ENCODE results near the gene RPS15. TPM values are rescaled to one million over a fixed set of nuclear protein-coding genes. Genes with fewer than 3 reads are reported as not detected.
"Not testable (repeated sequence)": the region's sequence is repeated elsewhere in the genome, so short reads cannot be mapped to it uniquely, and the experiment has no call there.

RPS15 gene
- total RNA-seq, 1 donor from 2014 or later = 1,455 TPM

DNA sequence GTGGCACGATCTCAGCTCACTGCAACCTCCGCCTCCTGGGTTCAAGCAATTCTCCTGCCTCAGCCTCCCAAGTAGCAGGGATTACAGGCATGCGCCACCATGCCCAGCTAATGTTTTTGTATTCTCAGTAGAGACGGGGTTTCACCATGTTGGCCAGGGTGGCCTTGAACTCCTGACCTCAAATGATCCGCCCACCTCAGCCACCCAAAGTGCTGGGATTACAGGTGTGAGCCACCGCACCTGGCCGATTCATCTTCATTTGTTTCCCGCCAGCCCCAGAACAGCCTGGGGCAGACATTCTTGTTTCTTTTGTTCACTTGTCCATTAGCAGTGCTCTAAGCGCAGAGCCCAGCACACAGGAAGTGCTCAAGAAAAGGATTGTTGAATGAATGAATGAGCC lies 38.9 kb downstream of the RPS15 start:
- H3K27me3 Mint-ChIP-seq (ENCODE audit: insufficient read depth); H3K9me3 Mint-ChIP-seq; H3K27ac Mint-ChIP-seq; intact Hi-C loops (cut with micrococcal nuclease); H3K36me3 Mint-ChIP-seq (ENCODE audit: low read depth); DNase-seq (ENCODE audit: low spot score): not testable (repeated sequence)
- Mint-ChIP-seq H3K4me3 (peak overlapping the region; percentile 59), H3K4me1 (ENCODE audit: low read depth) (peaks cover 12% of the 10 kb centered on the region)

DNA sequence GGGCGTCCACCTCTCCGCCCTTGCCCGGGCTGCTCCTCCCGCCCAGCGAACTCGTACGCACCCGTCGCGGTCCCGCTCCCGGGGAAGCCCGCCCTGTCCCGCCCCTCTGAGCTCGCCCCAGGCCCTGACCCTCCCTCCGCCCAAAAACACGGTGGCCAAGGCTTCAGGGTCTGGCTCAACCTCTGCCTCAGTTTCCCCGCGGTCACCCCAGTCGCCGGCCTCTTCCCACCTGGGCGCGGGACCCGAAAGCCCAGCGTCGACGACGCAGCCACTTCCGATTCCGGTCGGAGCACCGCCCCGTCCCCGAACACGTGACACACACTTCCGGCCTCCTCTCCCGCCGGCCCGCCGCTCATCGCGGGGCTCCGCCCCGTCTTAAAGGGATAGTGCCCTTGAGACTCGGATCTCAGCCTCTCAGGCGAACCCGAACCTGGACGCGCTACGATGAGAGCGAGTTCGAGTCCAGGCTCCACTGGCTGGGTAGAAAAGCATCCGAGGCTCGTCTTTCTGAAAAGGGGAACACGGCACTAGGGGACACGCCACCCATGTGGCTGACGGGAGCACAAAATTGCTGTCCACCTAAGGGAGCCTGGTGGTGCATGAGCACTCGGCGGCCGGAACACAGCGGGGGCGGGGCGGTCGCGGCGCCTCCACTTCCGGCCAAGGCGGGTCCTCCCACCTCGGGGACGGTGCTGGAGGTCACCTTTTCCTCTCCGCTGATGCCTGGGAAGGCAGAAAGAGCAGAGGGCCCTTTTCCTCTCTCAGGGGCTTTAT lies 40.9 kb downstream of the RPS15 start, which contains the start of gene C19orf25:
C19orf25 (minus strand) TSS at position 282 of the 774 bp plus-strand sequence. CDS start 312 bp downstream, outside the sequence.
- Mint-ChIP-seq H3K27ac (peak within 1 kb of the TSS; percentile 97), H3K36me3 (ENCODE audit: low read depth) (peaks cover 4% of the 10 kb centered on the region), H3K4me1 (ENCODE audit: low read depth) (peaks cover 12% of the 10 kb centered on the region), H3K9me3 (no peaks in the 10 kb centered on the region), H3K4me3 (peak within 1 kb of the TSS; percentile 96), H3K27me3 (ENCODE audit: insufficient read depth) (no peaks in the 10 kb centered on the region)
- DNase-seq (ENCODE audit: low spot score) = peak; percentile 92
- intact Hi-C loops (cut with micrococcal nuclease) = loop anchor here (1.0 to 2.0 kb wide), 6 partner anchors 8 to 96 kb away; partner anchors contain the start of genes ADAMTSL5, NDUFS7, PCSK4 and RPS15

DNA sequence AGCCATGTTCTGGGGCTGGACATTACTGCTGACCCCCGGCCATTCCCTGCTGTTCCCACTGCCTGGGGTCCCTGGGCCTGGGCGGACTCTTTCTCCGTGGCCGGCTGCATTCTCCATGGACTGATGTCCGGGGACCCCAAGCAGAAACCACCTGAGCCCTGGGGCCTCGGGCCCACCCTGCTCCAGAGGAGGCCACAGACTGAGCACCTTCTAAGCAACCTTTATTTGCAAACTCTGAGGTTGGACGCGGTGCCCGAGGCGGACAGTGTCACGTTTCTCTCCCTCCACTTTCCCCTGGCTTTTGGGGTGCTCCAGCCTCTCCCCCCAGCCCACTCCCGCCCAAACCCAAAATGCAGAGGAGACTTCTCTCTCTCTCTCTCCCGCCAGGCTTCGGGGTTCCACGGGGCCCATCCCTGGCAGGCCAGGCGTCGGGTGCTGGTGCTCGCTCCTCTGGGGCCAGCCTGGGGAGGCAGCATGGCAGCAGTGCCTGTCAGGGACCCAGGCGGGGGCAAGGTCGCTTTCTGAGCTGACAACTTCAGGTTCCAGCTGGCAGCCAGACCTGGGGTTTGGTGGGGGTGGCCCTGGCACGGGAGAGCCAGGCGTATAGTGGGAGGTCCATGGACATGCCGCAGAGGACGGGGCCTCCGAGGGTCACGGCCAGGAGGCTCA lies 43.2 kb downstream of the RPS15 start:
- Mint-ChIP-seq H3K4me3 (no peak overlapping the region), H3K27me3 (ENCODE audit: insufficient read depth) (no peaks in the 10 kb centered on the region), H3K9me3 (no peaks in the 10 kb centered on the region), H3K27ac (no peak overlapping the region), H3K36me3 (ENCODE audit: low read depth) (peaks cover 4% of the 10 kb centered on the region), H3K4me1 (ENCODE audit: low read depth) (peaks cover 12% of the 10 kb centered on the region)
- intact Hi-C loops (cut with micrococcal nuclease) = no loop called here
- DNase-seq (ENCODE audit: low spot score) = no peak

DNA sequence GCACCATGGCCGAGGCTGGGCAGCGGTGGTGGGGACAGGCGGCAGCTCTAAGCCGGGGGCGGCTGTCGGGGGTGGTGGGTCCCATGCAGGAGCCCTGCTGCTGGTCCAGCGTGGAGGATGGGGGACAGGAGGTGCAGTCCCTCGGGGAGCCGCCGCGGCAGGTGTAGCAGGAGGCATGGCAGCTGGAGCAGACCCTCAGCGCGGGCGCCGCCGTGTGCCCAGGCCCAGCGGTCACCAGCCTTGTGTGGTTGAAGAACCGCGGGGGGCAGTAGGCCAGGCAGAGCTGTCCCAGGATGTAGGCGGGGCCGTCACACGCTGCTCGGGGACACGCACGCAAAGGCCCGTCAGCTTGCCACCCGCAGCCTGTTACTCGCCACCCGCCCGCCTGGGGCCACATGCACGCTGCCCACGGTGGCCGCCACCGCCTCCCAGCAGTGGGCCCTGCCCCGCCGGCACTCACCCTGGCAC lies 43.7 kb downstream of the RPS15 start:
- no peak for DNase-seq (ENCODE audit: low spot score)
- no peaks in the 10 kb centered on the region for H3K9me3 Mint-ChIP-seq
- H3K4me3 Mint-ChIP-seq = no peak overlapping the region
- no peak overlapping the region for H3K27ac Mint-ChIP-seq
- intact Hi-C loops (cut with micrococcal nuclease) = no loop called here
- H3K36me3 Mint-ChIP-seq (ENCODE audit: low read depth) = peaks cover 4% of the 10 kb centered on the region
- no peaks in the 10 kb centered on the region for H3K27me3 Mint-ChIP-seq (ENCODE audit: insufficient read depth)
- H3K4me1 Mint-ChIP-seq (ENCODE audit: low read depth) = peaks cover 12% of the 10 kb centered on the region

DNA sequence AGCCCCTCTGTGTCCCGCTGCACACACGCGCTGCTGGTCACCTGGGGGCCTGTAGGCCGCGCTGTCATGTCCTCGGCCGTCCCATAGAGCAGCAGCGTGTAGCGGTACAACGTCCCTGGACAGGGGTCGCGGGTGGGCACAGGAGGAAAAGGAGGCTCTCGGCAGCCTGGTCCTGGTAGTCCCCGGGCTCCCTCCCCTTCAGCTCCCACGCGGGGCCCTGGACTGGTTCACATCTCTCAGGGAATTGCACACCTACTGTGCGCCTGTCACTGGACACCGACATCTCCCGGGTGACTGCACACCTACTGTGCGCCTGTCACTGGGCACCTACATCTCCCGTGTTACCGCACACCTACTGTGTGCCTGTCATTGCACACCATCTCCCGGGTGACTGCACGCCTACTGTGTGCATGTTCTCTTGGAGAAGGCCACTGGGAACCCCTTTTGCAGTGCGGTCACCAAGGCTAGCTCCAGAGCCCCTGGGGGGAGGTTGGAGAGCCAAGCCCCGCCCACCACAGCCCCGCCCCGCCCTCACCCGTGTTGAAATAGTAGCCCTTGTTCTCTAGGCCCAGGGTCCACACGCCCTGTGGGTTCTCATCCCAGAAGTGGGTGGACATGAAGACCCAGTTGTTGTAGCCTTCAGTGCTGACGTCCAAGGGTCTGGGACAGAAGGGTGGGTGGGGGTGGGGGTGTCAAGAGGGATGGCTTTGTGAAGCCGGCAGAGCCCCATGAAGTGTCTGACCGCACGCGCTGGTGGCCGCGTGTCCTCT lies 44.4 kb downstream of the RPS15 start:
- H3K27me3 Mint-ChIP-seq (ENCODE audit: insufficient read depth) = no peaks in the 10 kb centered on the region
- no peak overlapping the region for H3K4me3 Mint-ChIP-seq
- H3K9me3 Mint-ChIP-seq = no peaks in the 10 kb centered on the region
- H3K27ac Mint-ChIP-seq = no peak overlapping the region
- intact Hi-C loops (cut with micrococcal nuclease) = no loop called here
- H3K4me1 Mint-ChIP-seq (ENCODE audit: low read depth) = peaks cover 7% of the 10 kb centered on the region
- peaks cover 4% of the 10 kb centered on the region for H3K36me3 Mint-ChIP-seq (ENCODE audit: low read depth)
- DNase-seq (ENCODE audit: low spot score) = no peak

DNA sequence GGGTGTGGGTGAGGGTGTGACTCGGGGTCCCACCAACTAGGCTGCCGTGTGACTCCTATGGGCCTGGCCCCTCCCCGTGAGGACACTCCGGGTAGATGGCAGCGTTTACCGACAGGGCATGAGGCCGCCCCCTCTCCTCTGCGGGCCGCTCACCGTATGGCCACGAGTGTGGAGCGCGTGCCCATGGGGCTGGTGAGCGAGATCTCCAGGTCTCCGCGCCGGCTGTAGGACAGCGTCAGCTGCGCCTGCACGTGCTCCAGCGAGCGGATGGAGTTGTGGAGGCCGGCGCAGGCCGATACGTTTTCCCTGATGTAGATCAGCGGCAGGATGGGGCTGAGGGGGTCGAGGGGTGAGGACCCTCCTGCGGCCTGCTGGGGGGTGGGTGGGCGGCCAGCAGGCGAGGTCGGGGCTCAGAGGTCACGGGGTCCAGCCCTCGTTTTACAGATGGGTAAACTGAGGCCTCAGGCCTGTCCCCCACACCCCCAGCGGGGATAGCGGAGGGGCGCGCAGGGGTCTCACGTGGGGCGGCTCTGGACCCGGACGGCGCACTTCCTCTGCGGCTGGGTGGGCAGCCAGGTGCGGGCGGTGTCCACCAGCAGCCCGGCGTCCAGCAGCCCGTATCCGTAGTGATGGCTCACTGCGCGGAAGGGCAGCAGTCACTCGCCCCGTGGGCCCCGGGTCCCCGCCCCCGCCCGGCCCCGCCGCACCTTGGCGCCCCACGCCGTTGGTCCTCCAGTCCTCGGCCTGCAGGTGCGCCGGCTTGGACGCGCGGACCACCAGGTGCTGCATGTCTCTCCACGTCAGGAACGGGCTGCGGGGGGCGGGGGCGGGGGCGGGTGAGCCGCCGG lies 45.2 kb downstream of the RPS15 start:
- Mint-ChIP-seq H3K36me3 (ENCODE audit: low read depth) (peaks cover 4% of the 10 kb centered on the region), H3K9me3 (no peaks in the 10 kb centered on the region), H3K4me1 (ENCODE audit: low read depth) (peaks cover 6% of the 10 kb centered on the region), H3K27me3 (ENCODE audit: insufficient read depth) (no peaks in the 10 kb centered on the region), H3K4me3 (no peak overlapping the region), H3K27ac (no peak overlapping the region)
- no peak for DNase-seq (ENCODE audit: low spot score)
- intact Hi-C loops (cut with micrococcal nuclease) = no loop called here

DNA sequence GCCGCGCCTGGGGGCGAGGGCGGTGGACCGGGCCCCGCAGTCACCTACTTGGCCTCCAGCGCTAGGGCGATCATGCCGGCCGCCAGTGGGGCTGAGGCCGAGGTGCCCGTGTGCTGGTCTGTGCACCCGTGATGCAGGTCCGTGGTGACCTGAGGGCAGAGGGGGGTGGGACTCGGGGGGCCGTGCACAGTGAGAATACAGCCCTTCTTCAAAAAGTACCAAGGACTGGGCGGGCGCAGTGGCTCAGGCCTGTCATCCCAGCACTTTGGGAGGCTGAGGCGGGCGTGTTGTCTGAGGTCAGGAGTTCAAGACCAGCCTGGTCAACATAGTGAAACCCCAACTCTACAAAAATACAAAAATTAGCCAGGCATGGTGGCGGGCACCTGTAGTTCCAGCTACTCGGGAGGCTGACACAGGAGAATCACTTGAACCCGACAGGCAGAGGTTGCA lies 45.8 kb downstream of the RPS15 start:
- Mint-ChIP-seq H3K9me3 (no peaks in the 10 kb centered on the region), H3K36me3 (ENCODE audit: low read depth) (peaks cover 3% of the 10 kb centered on the region), H3K4me1 (ENCODE audit: low read depth) (peaks cover 4% of the 10 kb centered on the region), H3K27ac (no peak overlapping the region), H3K27me3 (ENCODE audit: insufficient read depth) (no peaks in the 10 kb centered on the region), H3K4me3 (no peak overlapping the region)
- DNase-seq (ENCODE audit: low spot score) = no peak
- intact Hi-C loops (cut with micrococcal nuclease) = no loop called here

DNA sequence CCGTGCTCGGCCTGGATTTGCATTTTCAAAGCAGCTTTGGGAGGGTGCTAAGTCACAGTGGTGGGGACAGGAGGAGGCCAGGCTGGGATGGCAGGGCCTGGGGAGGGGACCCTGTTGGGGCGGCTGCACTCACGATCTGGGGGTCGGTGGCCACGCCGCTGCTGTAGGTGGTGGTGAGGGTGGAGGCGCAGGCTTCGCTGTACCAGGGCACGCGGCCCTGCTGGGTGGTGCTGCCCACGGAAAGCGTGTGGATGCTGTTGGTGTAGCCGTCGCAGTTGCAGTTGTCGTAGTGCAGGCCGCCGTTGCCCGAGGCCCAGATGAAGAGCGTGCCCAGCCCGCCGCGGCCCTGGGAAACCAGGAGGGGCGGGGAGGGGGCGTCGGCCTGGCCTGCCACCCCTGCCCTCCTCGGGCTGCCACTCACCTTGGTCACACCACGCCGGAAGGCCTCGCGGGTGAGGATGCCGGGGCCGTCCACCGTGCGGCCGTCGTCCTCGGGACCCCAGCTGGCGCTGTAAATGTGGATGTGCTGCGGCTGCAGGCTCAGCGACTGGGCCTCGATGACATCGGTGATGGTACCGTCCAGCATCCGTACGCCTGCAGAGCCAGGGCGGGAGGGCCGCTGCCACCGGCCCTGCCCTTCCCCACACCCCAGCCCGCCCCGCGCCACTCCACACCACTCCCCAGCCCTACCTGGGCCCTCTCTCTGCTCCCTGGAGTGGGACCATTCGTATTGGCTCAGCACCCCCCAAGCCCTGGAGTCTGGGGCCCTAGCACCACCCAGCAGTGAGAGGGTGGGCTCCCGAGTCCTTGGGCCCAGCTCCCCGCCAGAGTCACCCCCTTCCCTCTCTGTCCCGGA lies 48.8 kb downstream of the RPS15 start:
- peaks cover 9% of the 10 kb centered on the region for H3K4me1 Mint-ChIP-seq (ENCODE audit: low read depth)
- no peaks in the 10 kb centered on the region for H3K9me3 Mint-ChIP-seq
- no peak overlapping the region for H3K4me3 Mint-ChIP-seq
- H3K27me3 Mint-ChIP-seq (ENCODE audit: insufficient read depth) = peaks cover 3% of the 10 kb centered on the region
- no peak overlapping the region for H3K27ac Mint-ChIP-seq
- no peak for DNase-seq (ENCODE audit: low spot score)
- no peaks in the 10 kb centered on the region for H3K36me3 Mint-ChIP-seq (ENCODE audit: low read depth)
- intact Hi-C loops (cut with micrococcal nuclease) = no loop called here

DNA sequence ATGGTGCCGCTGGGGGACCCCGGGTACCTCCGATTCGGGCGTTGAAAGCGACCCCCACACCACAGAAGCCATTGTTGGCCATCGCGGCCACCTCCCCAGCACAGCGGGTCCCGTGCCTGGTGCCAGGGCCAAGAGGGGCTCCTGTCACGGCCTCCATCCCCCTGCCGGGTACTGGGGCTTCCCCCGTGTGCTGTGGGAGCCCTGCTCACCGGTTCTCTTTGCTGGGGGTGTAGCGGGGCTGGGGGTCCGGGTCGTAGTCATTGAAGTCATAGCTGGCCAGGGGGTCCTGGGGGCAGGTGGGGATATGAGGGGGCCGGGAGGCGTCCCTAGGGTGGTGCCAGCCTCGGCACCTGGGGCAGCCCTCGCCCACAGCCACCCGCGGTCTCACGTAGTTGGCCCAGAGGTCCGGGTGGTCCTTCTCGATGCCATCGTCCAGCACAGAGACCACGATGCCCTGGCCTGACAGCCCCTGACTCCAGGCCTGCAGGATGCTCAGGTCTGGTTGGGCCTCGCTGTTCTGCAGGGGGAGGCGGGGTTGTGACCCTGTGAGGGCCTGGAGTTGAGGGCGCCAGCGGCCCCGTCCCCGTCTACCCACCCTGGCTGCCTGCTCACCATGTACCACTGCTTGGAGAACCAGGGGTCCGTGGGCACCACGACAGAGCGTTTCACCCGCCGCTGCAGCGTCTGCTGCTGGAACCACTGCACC lies 49.5 kb downstream of the RPS15 start:
- Mint-ChIP-seq H3K27me3 (ENCODE audit: insufficient read depth) (peaks cover 3% of the 10 kb centered on the region), H3K4me3 (no peak overlapping the region), H3K36me3 (ENCODE audit: low read depth) (no peaks in the 10 kb centered on the region), H3K27ac (no peak overlapping the region), H3K9me3 (no peaks in the 10 kb centered on the region), H3K4me1 (ENCODE audit: low read depth) (peaks cover 11% of the 10 kb centered on the region)
- DNase-seq (ENCODE audit: low spot score) = no peak
- intact Hi-C loops (cut with micrococcal nuclease) = no loop called here

DNA sequence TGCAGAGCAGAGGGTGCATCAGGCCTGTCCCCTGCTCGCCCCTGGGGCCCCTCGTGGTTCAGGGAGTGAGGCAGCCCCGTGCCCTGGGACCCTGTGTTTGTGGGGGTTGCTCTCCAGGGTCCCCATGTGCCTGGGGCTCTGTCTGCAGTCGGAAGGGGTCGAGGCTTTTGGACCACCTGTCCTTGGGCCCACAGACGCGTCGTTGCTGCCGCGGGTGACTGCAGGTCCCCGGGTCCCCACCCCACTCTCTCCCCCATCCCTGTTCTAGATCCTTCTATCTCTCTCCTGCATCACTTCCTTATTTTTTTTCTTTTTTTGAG lies 50.0 kb downstream of the RPS15 start:
- H3K9me3 Mint-ChIP-seq = no peaks in the 10 kb centered on the region
- H3K36me3 Mint-ChIP-seq (ENCODE audit: low read depth) = no peaks in the 10 kb centered on the region
- H3K27me3 Mint-ChIP-seq (ENCODE audit: insufficient read depth) = peaks cover 3% of the 10 kb centered on the region
- no peak overlapping the region for H3K4me3 Mint-ChIP-seq
- H3K4me1 Mint-ChIP-seq (ENCODE audit: low read depth) = peaks cover 11% of the 10 kb centered on the region
- intact Hi-C loops (cut with micrococcal nuclease) = no loop called here
- DNase-seq (ENCODE audit: low spot score) = no peak
- H3K27ac Mint-ChIP-seq = no peak overlapping the region

Data from activated T-helper 1 cell treated with anti-CD3 and anti-CD28 coated beads, Interleukin-12 subunit alpha, Interleukin-12 subunit beta, Interleukin-2, Interleukin-4 antibody, amounts not matched to agents 30 ng/mL and 10 ng/mL and 1 ng/mL, durations not matched to agents 14 hours and 24 hours and 36 hours (primary cell).